Astrocyte of the spinal cord (primary cell): ENCODE results near the gene ACVRL1.

Experiments used
- DNase-seq: peaks from one replicate; pipeline ENCODE4 v3.0.0; 2011; ENCODE audit warnings: low read depth, low spot score
- H3K4me3 ChIP-seq: 2 replicates; pipeline ENCODE4 v1.5.1; 2011; ENCODE audit warnings: low read depth, mild to moderate bottlenecking, low read length, moderate library complexity
- in situ Hi-C: cut with HindIII; loops from 2 replicates; pipeline ENCODE4 v1.10.0; 2017; ENCODE audit warnings: low sequenced_read_pairs
- TF ChIP-seq, protein P1 (sequence below): IDR thresholded peaks from 2 replicates; pipeline ENCODE4 v1.5.1; 2012; ENCODE audit warnings: low read depth, mild to moderate bottlenecking, low read length, inconsistent platforms

The ACVRL1 gene

DNA sequence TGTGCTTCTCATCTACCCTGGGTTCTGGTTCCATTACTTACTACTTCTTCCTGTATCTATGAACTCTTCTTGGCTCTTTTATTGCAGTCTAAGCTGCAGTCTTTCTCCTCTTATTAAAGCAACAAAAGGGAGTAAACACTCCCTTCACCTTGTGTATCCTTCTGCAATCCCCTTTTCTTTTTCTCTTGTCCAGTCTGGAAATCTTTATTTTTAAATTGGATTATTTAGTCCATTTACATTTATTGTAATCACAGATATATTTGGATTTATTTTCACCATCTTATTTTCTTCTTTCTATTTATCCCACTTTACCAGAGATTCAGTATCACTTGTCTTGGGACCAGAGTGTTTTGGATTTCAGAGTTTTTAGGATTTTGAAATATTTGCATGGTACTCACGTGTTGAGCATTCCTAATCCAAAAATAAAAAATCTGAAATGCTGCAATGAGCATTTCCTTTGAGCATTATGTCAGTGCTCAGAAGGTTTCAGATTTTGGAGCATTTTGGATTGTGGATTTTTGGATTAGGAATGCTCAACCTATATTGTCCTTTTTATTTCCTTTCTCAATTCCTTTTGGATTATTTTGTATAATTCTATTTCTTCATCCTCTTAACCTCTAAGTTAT, 37.4 kb downstream of the ACVRL1 start:
- no peak for DNase-seq
- TF ChIP-seq, protein P1, sequence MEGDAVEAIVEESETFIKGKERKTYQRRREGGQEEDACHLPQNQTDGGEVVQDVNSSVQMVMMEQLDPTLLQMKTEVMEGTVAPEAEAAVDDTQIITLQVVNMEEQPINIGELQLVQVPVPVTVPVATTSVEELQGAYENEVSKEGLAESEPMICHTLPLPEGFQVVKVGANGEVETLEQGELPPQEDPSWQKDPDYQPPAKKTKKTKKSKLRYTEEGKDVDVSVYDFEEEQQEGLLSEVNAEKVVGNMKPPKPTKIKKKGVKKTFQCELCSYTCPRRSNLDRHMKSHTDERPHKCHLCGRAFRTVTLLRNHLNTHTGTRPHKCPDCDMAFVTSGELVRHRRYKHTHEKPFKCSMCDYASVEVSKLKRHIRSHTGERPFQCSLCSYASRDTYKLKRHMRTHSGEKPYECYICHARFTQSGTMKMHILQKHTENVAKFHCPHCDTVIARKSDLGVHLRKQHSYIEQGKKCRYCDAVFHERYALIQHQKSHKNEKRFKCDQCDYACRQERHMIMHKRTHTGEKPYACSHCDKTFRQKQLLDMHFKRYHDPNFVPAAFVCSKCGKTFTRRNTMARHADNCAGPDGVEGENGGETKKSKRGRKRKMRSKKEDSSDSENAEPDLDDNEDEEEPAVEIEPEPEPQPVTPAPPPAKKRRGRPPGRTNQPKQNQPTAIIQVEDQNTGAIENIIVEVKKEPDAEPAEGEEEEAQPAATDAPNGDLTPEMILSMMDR = no peak
- in situ Hi-C loops = no loop called here
- H3K4me3 ChIP-seq = no peak overlapping the region

DNA sequence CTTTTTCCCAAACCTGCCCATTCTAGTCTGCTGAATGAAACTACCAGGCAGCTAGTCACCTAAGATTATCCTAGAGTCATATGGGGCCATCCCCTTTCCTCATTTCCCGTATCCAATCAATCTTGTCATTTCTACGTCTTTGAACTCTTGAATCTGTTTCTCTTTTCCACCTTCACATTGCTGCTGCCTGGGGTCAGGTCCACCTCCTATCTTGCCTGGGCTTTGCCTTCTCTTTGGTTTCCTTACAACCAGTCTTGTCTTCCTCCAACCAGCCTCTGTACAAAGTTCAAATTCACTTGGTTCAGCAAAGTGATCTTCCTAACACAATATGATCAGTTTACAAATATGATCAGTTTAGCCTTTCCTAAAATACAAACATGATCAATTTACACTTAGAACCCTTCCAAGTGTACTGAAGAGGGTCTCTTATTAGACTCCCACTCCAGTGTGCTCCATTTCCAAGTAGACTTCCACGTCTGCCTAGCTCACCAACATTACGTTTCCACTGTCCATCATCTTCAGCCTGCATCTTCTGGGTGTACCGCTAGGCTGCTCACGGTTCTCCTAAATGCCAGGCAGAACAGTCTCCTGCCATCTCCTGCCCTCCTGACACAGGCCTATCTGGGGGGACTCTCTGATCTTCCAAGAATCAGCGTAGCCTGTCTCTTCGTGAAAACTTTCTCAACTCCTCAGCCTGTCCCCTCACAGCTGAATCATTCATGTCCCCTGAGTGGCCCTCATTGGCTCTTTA, 40.1 kb downstream of the ACVRL1 start:
- H3K4me3 ChIP-seq = no peak overlapping the region
- TF ChIP-seq, protein P1 = no peak
- in situ Hi-C loops = no loop called here
- DNase-seq = no peak

DNA sequence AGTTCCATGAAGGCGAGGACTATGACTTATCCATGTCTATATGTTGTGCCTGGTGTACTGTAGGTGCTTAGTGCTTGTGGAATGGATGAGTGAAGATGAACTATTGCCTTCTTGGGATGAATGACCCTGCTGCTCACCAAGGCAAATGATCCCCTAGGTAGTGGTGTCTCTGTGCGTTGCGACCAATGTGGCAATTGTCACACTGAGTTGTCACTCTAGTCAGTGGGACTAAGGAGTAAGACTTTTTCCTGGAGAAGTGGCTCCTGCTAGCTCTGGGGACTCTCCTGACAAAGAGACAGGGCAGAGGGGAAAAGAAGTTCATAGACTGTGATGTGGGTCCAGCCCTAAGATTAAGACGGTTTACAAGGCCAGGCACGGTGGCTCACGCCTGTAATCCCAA, 40.8 kb downstream of the ACVRL1 start:
- in situ Hi-C loops = no loop called here
- TF ChIP-seq, protein P1 = no peak
- no peak overlapping the region for H3K4me3 ChIP-seq
- DNase-seq = no peak

DNA sequence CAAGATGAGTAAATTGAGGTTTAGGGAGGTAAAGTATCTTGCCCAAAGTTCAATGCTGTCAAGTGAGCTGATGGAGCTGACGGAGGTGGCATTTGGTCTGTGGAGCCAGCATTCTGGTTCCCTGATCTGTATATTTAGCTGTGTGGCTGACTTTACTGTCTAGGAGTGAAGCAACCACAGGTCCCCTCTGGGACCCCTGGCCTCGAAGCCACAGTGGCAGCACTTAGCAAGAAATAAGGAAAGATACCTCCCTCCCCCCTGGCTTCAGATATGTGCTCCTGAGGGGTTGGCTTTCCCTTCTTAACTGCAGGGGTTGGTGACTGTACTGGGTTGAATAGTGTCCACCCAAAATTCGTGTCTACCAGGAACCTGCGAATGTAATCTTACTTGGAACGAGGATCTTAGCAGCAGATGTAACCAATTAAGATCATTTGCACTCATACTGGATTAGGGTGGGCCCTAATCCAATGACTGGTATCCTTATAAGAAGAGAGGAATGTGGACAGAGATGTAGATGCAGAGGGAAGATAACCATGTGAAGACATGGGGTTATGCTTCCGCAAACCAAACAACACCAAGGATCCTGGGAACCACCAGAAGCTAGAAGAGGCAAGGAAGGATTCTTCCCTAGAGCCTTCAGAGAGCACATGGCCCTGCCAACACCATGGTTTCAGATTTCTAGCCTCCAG, 42.2 kb downstream of the ACVRL1 start:
- DNase-seq = no peak

DNA sequence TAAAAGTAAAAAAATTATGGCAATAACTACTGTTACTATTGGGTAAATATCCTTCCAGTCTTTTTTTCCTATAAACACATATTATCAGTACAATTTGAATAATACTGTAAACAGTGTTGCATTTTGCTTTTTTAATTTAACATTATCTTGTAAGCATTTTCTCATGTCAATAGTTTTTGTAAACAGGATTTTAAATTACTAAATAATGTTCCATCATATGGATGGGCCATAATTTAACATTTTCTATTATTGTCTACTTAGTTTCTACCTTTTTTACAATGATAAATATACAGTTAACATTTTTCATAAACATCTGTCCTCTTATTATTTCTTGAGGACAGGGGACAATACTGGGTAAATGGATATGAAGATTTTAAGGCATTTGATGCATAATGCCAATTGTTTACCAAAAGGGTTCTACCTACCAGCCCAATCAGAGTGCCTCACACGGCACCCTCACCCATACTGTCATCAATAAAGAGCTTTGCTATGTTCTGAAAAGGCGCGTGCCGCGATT, 43.4 kb downstream of the ACVRL1 start:
- TF ChIP-seq, protein P1 = no peak
- H3K4me3 ChIP-seq = peak overlapping the region; percentile 54
- in situ Hi-C loops = no loop called here
- DNase-seq = no peak

More for the DNA sequence above, 42.2 kb downstream of the ACVRL1 start:
- no peak overlapping the region for H3K4me3 ChIP-seq
- in situ Hi-C loops = no loop called here
- TF ChIP-seq, protein P1 = no peak

DNA sequence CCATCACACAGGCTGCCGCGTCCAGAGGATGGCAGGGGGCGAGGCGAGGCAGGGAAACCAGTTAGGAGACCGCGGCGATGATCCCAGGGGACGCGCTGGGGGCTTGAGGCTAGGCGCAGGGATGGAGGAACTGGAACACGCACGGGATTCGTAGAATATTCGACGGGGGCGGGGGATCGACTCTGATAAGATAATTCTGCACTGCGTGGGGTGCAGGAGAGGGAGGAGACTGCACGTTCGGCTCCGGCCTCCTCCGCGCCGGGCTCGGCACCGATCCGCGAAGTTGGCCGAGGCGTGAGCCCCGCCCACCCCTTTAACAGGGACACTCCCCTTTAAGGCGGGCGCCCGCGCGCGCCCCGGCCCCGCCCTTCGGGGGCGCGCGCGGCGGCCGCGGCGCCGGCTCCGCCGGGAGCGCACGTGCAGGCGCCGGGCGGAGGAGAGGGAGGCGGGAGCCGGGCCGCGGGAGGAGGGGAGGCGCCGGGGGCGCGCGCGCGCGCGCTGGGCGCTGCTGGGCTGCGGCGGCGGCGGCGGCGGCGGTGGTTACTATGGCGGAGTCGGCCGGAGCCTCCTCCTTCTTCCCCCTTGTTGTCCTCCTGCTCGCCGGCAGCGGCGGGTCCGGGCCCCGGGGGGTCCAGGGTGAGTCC, 44.0 kb downstream of the ACVRL1 start, which contains the start of gene ACVR1B:
Gene ACVR1B (plus strand): TSS at position 501 of the 644 bp plus-strand sequence. CDS start 45 bp downstream, at position 546.
- peak; percentile 85 for DNase-seq
- H3K4me3 ChIP-seq = peak within 1 kb of the TSS; percentile 89
- TF ChIP-seq, protein P1 = no peak
- in situ Hi-C loops = no loop called here
